Left ventricle myocardium superior (tissue), 1 donor: ENCODE measurements around the gene ENOX1. TPM values are rescaled to one million over a fixed set of nuclear protein-coding genes. Genes with fewer than 3 reads are reported as not detected.
A peak's percentile ranks its signal among the peaks of the same experiment; 100 is the strongest.

Experiments used
- ATAC-seq: fragments of 200-7000 bp; cut with Tn5 transposase; one replicate; pipeline ENCODE4 v1.9.1; 2020; ENCODE audit warnings: mild to moderate bottlenecking, moderate library complexity
- DNase-seq: peaks from one replicate; pipeline ENCODE4 v3.0.0-alpha.2; 2020
- intact Hi-C: fragments of 100-400 bp; cut with micrococcal nuclease; formaldehyde crosslinking; loops from one replicate; pipeline ENCODE4 v1.11.0; 2022
- total RNA-seq: library from RNA; stranded (reverse); fragmentation: NEBNext Ultra II Directional; extraction: Animal tissue kit (Norgen Biotek cat#: 25700); gene quantifications from one replicate; pipeline ENCODE4 v1.2.1, GENCODE V29; 2021
- donor health status: DM: no; HTN: yes; CAD: no; lungs with severe emphysema.

The ENOX1 gene
- total RNA-seq, 1 donor from 2014 or later = 6.8 TPM

- no peak for ATAC-seq
- DNase-seq = no peak
- intact Hi-C loops = no loop called here
Observed at GRCh38 chr13:43522788-43523187, 264.0 kb downstream of the ENOX1 start.

DNA sequence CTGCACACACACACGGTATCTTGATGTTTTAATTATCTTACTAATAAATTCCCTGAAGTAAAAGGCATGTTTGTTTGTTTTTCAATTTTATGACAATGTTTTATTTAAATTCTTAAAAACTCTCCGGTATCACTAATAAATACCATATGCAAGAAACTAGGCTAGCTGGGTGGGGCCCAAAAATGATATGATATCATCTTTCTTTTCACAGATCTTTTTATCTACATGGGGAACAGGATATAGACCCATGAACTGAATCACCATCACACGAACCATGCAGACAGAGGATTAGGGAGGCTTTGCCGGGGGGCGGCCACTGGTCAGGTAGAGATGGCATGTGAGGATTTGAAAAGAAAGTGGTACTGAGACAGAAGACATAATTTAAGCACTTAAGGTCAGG, 266.4 kb downstream of the ENOX1 start:
- ATAC-seq (no peak), DNase-seq (no peak)
- intact Hi-C loops = no loop called here

GRCh38 chr13:43518833-43519232, 267.9 kb downstream of the ENOX1 start:
- intact Hi-C loops = no loop called here
- ATAC-seq (no peak), DNase-seq (no peak)

- intact Hi-C loops = no loop called here
- peak; percentile 92 for ATAC-seq
- DNase-seq = no peak
Observed at GRCh38 chr13:43516401-43516833, 270.4 kb downstream of the ENOX1 start.

DNA sequence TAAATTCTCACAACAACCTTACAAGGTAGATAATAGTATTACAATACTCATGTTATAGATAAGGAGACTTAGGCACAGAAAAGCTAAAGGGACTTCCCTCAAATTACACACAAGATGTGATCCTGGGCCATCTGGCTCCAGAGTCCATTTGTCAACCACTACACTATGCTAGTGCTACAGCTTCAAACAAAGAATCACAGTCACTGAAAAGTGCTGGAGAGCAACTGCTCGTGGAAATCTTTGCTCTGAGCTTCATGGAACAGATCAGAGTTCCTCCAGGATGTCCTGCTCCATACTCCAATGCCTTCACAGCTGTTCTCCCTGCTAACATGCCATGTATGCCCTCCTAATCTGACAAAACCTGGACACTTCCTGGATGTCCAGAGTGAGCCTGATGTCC, 271.2 kb downstream of the ENOX1 start:
- ATAC-seq (peak; percentile 21), DNase-seq (no peak)
- intact Hi-C loops = no loop called here

GRCh38 chr13:43514311-43514710, 272.5 kb downstream of the ENOX1 start:
- ATAC-seq (peak; percentile 50), DNase-seq (no peak)
- intact Hi-C loops = no loop called here

GRCh38 chr13:43512221-43512620, 274.6 kb downstream of the ENOX1 start:
- no peak for ATAC-seq
- intact Hi-C loops = no loop called here
- DNase-seq = no peak

DNA sequence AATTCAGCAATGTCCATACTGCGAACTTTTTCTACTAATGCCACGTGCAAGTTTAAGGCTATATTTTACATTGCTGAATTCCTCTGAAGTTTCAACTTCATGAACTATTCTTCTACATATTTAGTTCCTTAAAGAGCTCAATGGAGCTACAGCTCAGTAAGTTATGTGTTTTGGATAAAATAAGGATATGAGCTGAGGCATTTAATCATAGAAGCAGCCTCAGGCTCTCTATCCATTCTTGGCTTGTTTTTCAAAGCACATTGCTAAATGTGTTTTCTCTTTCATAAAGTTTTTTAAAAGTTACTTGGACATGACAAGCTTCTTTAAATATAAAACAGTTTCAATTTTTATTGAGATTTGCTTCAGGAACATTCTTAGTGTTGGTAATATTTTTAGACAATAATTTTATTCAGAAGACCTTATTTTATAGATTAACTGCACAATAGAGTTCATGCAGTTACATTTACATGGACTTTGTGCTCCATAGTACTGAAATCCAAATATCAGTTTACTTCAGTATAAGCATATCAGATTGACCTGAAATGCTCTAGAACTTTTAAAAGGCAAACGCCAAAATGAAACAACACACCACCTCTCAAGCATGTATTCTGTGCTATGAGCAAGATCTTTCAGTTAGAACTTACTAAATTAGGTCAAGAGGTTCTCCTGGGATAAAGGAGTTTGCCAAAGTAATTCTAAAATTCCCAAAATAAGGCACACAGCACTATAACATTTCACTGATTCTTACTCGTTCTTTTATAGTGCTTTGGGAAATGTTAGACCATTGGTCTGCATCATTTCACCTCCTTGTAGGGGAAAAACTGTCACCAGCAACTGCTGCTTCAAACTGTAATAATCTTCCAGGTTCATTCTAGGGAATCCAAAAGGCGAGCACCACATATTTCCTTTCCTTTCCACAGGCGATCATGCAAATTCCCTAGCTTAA, 275.5 kb downstream of the ENOX1 start:
- peak; percentile 38 for ATAC-seq
- DNase-seq = no peak
- intact Hi-C loops = no loop called here

- ATAC-seq = no peak
- no peak for DNase-seq
- intact Hi-C loops = no loop called here
Observed at GRCh38 chr13:43495732-43496131, 291.0 kb downstream of the ENOX1 start.

DNA sequence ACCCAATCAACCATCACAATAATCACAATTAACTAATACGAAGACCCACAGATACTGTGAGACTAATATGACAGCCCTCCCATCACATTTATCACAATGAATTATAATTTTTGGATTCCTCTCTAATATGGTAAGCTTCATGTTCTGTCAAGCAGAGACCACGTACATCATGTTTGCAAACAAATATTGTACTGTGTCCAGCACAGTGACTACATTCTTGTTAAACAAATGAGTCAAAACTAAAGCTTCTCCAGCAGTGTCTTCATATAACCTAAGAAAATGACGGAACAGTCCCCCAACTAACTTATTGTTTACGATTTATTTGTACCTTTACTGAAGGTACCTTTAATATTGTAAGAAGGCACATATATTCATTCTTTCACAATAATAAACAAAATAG, 292.6 kb downstream of the ENOX1 start:
- intact Hi-C loops = no loop called here
- no peak for ATAC-seq
- no peak for DNase-seq

- no peak for DNase-seq
- no peak for ATAC-seq
- intact Hi-C loops = no loop called here
Observed at GRCh38 chr13:43493496-43494000, 293.2 kb downstream of the ENOX1 start.

GRCh38 chr13:43492745-43493144, 294.0 kb downstream of the ENOX1 start:
- intact Hi-C loops = no loop called here
- DNase-seq (no peak), ATAC-seq (no peak)

DNA sequence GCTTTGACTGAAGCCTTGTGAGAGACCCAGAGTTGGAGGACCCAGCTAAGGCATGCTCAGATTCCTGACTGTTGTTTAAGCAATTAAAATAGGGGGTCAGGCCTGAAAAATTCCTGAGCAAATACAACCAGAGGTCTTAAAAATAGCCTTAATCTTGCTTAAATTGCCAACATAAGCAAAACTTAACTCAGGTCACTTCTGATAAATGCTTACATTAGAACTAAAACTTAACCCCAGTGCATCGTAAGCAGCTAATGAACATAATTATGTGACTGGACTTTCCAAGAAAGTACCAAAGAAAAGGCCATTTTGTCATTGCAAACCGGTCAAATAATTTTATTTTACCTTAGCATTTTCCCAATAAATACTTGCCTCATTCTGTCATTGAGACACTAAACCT, 294.5 kb downstream of the ENOX1 start:
- intact Hi-C loops = no loop called here
- DNase-seq = no peak
- no peak for ATAC-seq

- intact Hi-C loops = no loop called here
- DNase-seq = peak; percentile 32
- peak; percentile 79 for ATAC-seq
Observed at GRCh38 chr13:43489233-43489632, 297.5 kb downstream of the ENOX1 start.

DNA sequence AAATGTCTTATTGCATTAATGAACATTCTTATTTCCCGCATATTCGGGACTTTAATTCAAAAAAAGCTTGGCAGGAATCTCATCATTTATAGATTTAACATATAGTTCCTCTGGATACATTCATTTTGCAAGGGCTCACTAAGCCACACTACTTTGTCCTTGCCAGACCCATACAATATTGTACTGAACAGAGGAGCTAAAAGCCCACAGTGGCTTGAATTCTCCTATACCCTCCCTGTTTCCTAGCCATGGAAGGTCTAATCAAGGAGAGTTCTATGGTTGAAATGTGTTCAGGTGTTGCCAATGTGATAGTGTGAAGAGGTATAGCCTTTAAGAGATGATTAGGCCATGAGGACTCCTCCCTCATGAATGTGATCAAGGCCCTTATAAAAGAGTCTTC, 298.9 kb downstream of the ENOX1 start:
- ATAC-seq = no peak
- intact Hi-C loops = no loop called here

DNA sequence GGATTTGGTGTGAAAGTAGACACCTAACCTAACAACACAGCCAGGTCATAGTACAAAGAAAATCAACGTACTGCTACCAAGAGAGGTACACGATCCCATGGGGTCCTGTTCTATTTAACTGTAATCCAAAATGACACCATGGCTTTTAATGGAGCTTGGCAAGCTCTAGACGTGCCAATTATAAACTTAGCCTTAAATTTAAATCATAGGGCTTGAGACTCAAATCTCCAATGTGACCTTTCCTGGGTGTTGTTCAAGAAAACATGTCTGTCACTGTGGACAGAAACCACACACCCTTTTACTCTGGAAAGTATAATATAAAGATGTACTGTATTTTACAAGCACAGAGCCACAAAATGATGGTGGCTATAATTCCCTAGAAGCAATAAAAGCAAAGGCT, 299.3 kb downstream of the ENOX1 start:
- ATAC-seq (peak; percentile 55), DNase-seq (no peak)
- intact Hi-C loops = no loop called here

More for the DNA sequence above, 298.9 kb downstream of the ENOX1 start:
- DNase-seq = no peak

GRCh38 chr13:43484432-43485225, 302.1 kb downstream of the ENOX1 start:
- DNase-seq (no peak), ATAC-seq (peak; percentile 60)
- intact Hi-C loops = no loop called here

DNA sequence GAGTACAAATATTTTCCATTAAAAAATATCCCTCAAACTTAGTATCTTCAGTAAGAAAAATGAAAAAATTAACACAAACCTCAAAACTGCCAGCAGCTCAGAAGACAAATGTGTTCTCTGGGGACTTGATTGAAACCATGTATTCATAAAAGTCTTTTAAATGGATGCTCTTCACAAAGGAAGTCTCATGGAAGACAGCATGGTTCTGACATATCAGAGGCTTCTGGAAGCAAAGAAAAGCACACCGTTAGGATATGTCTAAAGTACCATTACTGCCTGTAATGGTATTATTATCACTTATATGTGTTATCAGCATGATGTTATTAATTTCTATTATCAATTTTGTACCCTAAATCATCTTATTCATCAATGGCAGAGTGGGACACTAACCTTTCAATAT, 302.8 kb downstream of the ENOX1 start:
- DNase-seq (no peak), ATAC-seq (no peak)
- intact Hi-C loops = no loop called here

- no peak for ATAC-seq
- no peak for DNase-seq
- intact Hi-C loops = no loop called here
Observed at GRCh38 chr13:43482641-43483040, 304.1 kb downstream of the ENOX1 start.

DNA sequence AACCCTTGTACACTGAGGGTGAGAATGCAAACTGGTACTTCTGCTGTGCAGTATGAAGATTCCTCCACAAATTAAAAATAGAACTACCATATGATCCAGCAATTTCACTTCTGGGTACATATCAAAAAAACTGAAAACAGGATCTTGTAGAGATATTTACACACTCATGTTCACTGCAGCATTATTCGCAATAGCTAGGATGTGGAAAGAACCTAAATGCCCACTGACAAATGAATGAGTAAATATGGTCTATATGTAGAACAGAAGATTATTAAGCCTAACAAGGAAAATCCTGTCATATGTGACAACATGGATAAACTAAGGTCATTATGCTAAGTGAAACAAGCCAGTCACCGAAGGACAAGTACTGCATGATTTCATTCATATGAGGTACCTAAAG, 304.7 kb downstream of the ENOX1 start:
- no peak for DNase-seq
- intact Hi-C loops = no loop called here
- ATAC-seq = no peak
